Measurements from ENCODE around the gene TMEM175.

GRCh38 chr4:972651-973424, 40.6 kb downstream of the TMEM175 start:
- TF ChIP-seq, protein P1, sequence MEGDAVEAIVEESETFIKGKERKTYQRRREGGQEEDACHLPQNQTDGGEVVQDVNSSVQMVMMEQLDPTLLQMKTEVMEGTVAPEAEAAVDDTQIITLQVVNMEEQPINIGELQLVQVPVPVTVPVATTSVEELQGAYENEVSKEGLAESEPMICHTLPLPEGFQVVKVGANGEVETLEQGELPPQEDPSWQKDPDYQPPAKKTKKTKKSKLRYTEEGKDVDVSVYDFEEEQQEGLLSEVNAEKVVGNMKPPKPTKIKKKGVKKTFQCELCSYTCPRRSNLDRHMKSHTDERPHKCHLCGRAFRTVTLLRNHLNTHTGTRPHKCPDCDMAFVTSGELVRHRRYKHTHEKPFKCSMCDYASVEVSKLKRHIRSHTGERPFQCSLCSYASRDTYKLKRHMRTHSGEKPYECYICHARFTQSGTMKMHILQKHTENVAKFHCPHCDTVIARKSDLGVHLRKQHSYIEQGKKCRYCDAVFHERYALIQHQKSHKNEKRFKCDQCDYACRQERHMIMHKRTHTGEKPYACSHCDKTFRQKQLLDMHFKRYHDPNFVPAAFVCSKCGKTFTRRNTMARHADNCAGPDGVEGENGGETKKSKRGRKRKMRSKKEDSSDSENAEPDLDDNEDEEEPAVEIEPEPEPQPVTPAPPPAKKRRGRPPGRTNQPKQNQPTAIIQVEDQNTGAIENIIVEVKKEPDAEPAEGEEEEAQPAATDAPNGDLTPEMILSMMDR (conservative IDR thresholded peaks at IDR 0.05; ENCODE audit: low read length): no peak
- no peak for TF ChIP-seq EZH2phosphoT487 (IDR thresholded peaks at IDR 0.05; ENCODE audit: borderline replicate concordance, low read depth, low read length)

Measured in OCI-LY7 (cell line).